SK-N-DZ (cell line): ENCODE results near the gene ARSA.
"Not testable (repeated sequence)": the region's sequence is repeated elsewhere in the genome, so short reads cannot be mapped to it uniquely, and the experiment has no call there.

ENCODE experiments used
- DNase-seq: peaks from one replicate; pipeline ENCODE4 v3.0.0-alpha.2; 2015; ENCODE audit warnings: low spot score

Gene ARSA

GRCh38 chr22:50622723-50623327 lies 5.1 kb downstream of the ARSA start:
- DNase-seq, result peak; percentile 55

DNA sequence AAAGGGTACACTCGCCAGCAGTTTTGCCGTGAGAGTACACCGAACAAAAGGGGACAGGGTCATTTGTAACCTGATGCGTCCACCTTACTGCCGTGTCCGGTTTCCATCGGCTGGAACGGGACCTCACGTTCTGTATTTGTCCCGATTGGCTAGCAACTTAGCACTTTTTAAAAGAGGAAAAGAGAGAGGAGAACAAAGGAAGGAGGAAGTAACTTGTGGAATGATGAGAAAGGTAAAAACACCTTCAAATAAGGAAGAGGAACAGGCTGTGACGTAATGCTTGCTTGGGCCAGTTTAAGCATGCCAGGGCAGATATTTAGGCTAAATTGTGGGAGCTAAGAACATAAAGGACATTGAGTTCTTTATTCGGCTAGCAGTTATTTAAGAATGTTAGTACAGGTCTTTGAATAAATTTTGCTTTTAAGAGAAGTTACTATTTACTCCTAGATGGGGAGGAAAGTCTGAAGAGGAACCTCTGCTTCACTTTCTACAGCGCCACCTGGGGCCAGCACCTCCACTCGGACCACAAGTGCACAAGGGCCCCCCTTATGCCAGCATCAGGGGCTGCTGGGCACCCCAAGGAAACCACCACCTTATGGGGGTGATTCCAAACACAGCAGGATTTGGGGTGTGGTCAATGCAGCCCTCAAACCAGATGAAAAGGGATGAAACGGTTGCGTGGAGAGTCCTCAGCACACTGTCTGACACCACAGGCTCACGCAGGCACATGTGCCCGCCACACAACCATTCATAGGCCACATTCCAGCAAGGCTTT lies 5.8 kb downstream of the ARSA start:
- DNase-seq, result no peak

- DNase-seq, result no peak
Observed at GRCh38 chr22:50621356-50621880, 6.5 kb downstream of the ARSA start.

- no peak for DNase-seq
Observed at GRCh38 chr22:50620593-50621355, 7.2 kb downstream of the ARSA start.

DNA sequence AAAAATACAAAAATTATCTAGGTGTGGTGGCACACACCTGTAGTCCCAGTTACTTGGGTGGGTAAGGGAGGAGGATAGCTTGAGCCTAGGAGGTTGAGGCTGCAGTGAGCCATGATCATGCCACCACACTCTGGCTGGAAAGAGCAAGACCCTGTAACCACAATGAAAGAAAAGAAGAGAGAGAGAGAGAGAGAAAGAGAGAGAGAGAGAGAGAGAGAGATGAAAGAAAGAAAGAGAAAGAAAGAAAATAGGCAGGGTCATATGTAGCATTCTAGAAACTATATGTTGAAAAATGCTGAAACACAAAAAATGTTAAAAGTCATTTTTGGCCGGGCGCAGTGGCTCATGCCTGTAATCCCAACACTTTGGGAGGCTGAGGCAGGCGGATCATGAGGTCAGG lies 13.7 kb downstream of the ARSA start:
- not testable (repeated sequence) for DNase-seq

DNA sequence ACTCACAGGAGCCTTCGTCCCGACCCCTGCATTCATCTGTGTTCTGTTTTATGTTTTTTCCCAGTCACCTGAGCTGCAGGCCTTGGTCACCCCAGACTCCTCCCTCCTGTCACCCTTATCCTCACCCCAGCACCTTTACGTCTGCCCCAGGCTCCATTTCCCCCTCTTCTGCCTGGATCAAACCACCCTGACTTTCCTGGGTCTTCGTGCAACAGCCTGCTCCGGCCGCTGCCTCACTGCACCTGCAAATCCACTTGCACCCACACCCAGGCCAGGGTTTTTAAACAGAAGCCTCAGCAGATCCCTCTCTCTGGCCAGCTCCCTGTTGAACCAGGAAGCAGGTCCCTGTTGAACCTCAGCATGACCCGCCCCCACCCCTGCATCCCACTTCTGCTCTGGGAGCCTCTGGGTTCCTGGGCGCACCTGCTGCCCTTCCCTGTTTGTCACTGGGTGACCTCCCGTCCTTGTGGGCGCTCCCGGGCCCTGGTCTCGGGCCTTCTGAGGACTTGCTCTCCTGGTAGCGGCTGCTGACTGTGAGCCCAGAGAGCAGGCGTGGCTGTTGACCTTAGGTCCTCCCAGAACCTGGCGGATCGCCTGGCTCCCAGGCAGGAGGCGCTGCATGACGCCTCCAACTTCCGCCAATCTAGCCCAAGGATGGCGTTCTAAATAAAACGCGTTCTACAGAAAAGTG lies 14.5 kb downstream of the ARSA start:
- DNase-seq, result no peak

- no peak for DNase-seq
Observed at GRCh38 chr22:50612528-50613221, 15.3 kb downstream of the ARSA start.

DNA sequence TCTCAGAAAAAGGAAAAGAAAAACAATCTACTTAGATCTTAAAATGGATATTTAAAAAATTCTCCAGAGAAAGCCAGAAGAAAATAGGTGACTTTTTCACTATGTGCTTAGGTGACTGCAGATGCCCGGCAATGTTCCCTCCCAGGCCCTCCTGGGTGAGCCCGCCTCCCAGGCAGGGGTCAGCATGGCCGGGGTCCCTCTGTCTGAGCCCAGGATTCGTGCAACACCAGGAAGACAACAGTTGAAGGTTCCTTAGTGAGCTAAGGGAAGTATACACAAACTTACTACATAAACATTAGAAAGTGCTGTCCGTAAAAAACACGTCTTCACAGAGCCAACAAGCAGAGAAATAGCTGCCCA lies 15.8 kb downstream of the ARSA start:
- no peak for DNase-seq

GRCh38 chr22:50611341-50612060 lies 16.5 kb downstream of the ARSA start:
- DNase-seq, result no peak

DNA sequence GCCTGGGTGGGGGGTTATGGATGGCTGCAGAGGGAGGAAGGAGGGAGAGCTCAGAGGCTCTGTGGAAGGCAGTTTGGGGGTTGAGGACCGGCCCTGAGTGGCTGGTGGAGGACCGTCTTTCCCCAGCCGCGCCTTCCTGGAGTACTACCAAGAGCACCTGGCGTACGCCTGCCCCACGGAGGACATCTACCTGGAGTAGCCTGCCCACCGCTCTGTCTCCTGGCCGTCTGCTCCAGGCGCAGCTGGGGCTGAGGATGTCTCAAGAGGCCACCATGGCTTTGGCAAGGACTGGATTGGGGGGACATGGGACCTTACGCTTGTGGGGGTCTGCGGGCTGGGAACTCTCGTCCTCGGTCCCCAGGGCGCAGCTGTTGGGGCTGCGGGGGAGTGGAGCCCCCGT lies 17.4 kb downstream of the ARSA start:
- DNase-seq, result no peak

GRCh38 chr22:50610041-50610451 lies 17.9 kb downstream of the ARSA start:
- DNase-seq, result no peak

- no peak for DNase-seq
Observed at GRCh38 chr22:50609599-50609998, 18.4 kb downstream of the ARSA start.

DNA sequence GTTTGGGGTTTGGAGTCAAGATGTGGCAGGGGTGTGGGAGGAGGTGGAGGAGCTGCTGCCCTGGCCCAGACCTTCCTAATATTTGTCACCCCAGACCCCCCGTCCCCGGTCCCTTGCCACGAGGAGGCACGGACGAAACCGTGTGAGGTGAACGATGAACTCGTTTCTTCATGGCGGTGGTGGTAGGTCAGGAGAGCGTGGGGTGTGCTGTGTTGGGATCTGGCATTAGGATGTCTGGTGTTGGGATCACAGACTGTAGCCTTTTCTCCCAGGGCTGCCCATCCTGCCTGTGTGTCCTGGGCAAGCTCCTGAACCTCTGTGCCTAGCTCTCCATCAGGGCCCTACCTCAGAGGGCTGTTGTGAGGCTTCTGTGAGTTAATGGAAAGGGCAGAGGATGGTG lies 19.0 kb downstream of the ARSA start:
- DNase-seq, result no peak

DNA sequence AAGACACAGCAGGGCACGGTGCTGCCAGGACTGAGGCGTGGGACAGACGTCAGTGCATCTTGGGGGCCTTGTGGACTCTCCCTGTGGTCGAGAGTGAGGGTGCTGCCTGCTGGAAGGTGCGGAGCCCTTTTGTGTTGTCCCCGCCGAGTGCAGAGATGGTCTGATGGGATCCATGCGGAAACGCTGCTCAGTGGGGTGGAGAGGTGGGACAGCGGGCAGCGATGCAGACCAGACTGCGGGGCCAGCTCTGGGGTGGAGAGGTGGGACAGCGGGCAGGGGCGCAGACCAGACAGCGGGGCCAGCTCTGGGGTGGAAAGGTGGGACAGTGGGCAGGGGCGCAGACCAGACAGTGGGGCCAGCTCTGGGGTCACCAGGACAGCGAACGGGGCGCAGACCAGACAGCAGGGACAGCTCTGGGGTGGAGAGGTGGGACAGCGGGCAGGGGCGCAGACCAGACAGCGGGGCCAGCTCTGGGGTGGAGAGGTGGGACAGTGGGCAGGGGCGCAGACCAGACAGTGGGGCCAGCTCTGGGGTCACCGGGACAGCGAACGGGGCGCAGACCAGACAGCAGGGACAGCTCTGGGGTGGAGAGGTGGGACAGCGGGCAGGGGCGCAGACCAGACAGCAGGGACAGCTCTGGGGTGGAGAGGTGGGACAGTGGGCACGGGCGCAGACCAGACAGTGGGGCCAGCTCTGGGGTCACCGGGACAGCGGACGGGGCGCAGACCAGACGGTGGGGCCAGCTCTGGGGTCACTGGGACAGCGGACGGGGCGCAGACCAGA lies 19.7 kb downstream of the ARSA start:
- DNase-seq, result not testable (repeated sequence)

GRCh38 chr22:50607659-50608020 lies 20.3 kb downstream of the ARSA start:
- DNase-seq, result no peak

DNA sequence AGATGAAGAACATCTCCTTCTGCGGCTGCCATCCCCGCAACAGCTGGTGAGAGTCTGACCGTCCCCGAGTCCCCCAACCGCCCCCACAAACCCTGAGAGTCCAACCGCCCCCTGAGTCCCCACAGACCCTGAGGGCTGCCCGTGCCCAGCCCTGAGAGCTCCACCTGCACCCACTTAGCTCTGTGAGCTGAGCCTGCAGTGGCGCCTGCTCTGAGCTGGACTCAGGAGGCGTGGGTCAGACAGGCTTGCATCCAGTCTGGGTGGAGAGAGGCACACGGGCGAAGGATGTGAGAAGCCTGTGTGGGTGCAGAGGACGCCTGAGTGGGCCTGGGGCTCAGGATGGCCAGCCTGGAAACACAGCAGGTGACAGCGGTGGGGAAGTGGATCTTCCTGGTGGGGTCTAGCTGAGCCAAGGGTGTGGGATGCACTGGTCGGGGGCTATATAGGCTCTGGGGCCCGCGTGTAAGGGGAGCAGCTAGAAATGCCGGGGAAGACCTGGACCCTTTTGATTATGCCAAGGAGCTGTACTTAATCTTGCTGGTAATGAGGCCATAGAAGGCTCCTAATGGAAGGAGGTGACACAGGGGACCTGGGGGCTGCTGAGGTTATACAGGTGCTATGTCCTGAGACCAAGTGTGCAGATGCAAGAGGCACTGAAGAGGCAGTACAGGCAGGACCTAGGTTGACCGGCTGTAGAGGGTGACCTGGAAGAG lies 20.9 kb downstream of the ARSA start:
- DNase-seq, result no peak

- no peak for DNase-seq
Observed at GRCh38 chr22:50606165-50606945, 21.6 kb downstream of the ARSA start.

GRCh38 chr22:50605613-50606074 lies 22.3 kb downstream of the ARSA start:
- DNase-seq, result no peak
